ENCODE results near the gene ARHGEF11.

The ARHGEF11 gene

DNA sequence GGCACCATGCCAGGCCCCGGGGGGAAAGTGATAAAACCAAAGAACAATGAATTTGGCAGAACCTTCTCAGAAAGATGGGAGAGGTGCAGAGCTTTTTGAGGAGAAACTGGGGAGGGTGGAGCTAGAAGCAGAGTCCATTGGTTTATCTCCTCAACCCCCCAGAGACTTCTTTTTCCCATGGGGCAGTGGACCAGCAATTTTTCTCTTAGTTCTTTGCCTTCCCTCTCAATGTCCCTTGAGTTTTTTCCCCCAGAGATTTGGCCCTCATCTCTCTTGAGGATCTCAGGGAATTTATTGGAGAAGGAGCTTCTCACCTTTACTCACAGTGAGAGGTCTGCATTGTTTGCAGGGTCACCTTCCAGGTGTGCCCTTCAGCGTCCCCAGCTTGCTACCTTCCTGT, 5.3 kb upstream of the ARHGEF11 start:
- DNase-seq (ENCODE audit: low spot score): no peak

DNA sequence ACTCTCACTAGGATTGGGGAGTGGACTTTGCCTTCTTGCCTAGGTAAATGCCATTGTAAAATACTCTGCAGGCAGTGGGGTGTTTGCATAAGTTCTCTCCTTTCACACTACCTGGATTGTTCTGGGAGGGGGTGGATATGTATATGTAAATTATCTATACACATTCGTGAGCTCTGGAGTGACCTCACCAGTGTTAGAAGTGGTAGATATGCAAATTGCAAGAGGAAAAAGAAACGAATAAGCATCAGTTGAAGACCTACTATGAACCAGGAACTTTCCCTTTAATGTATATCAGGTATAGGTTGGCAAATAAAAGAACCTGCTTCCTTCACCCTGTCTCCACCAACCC, 1.5 kb upstream of the ARHGEF11 start:
- DNase-seq (ENCODE audit: low spot score): no peak

DNA sequence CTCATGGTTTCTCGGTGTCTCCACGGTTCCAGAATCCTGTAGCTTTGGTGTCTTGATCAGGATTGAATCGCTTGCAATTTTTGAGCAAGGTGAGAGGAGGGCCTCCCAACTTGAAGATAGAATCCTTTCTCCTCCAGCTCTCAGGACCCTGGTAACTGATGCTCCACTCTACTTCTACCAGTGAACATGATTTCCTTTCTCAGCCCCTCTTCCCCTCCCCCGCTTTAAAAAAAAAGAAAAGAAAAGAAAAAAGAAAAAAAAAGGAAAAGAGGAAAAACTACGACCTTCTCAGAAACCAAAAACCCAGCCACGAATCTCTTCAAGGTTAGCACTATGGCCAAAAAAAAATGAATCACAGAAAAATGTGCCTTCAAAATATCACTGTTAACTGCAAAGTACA, 1.2 kb downstream of the ARHGEF11 start:
- DNase-seq (ENCODE audit: low spot score): no peak

DNA sequence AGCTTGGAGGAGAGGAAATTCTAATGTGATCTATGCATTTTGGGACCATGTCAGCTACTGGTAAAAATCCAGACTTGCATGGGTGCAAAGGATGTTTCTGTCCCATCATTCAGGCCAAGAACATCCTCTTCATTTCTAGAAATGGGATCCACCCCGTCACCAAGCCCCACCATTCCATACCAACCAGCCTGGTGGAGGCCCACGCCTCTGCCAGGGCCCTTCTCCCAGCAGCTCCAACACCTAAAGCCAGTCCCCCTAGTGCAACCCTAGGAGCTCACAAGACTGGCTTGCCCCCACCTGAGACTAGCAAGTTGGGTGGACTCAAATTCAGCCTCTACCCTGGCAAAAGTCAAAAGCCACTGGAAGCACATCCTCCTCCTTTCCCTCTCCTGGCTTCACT, 1.9 kb downstream of the ARHGEF11 start:
- DNase-seq (ENCODE audit: low spot score): no peak

DNA sequence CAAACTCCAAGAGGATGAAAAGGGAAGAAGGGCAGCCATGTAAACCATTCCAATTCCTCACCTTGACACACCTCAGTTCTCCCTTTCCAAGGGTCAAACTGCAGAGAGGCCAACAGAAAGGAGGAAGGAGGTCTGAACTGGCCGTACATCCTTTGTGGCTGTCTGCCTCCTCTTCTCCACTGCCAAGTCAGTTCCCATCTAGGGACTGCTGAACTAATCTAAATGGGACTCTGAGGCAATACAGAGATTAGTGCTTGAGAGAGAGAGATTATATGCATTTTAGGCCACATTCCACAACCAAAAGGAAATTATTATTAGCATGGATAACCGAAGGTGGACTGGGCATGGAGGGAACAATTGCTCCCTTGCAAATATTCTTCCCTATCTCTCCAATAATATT, 2.7 kb downstream of the ARHGEF11 start:
- no peak for DNase-seq (ENCODE audit: low spot score)

DNA sequence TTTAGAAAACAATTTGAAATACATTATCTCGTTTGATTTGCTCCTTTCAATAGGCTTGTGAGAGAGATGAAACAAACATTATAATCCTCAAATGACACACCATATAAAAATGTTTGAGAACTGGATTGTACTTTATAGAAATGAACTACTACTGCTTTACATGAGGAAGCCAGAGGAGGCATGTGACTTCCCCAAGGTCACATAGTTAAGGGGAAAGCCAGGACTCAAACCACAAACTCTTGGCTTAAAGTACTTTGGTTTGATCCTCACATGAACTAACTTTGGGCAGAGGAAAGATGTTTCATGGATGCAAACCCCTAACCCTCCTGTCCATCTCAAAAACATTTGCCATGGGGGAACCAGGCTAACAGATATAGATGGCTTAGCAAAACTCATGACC, 4.7 kb downstream of the ARHGEF11 start:
- DNase-seq (ENCODE audit: low spot score): no peak

DNA sequence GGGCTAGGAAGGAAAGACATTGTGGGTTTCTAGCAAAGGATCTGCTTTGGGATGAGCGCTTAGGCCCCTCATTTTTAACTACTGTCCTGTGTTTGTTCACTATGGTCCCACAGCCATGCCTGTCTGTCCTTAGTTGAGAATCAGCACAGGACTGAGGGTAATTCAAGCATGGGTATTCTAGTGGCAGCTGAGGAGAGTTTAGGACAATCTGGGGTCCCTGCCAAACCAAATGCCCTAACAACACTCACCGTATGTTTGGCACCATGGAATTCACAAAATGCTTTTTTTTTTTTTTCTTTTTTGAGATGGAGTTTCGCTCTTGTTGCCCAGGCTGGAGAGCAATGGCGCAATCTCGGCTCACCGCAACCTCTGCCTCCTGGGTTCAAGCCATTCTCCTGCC, 10.4 kb downstream of the ARHGEF11 start:
- DNase-seq (ENCODE audit: low spot score): no peak

DNA sequence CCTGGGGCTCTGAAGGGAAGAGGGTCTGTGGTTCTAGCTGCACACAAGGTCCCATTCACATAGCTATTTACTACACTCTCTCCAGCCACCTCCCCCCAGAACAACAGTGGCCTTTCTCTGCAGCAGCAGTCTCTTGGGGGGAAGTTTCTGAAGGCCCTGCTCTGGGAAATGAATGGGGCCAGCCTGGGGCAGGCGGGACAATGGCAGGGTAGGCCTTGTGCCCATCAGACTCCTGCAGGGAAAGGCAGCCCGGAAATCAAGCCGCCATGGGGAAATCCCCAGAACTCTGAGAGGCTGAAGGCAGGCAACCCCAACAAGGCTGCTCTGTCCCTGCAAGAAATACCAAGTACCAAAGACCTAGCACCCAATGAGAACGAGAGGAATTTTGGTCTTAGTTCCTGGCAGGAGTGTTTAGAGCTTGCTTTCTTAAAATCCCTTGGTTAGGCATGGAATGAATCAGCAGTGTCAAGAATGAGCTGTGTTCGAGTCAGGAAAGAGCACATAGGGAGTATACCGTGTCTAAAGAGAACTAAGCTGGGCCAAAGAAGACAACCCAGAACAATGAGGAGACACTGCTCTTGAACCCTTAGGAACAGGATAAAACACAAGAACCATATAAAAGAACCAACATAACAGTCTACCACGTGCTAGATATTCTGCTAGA, 11.3 kb downstream of the ARHGEF11 start:
- DNase-seq (ENCODE audit: low spot score): no peak

DNA sequence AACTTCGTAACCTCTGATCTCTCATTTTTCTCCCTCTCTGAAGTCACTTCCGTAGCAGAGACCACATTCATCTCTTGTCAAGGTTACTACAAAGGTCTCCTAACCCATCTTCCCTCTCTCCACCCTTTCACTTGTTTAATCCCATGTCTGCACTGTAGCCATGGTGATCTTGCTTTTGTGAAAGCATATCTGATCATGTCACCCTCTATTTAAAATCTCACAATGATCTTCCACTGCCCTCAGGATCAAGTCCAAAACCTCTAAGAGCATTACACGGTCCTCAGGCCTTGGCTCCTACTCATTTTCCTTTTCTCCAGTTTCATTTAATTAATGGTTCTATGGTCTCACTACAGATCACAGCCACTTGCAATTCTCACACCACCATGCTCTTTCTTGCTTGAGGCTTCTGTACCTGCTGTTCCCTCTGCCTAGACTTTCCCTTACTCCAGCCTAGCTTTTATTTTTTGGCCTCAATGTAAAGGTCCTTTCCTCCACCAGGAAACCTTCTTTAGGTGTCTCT, 12.1 kb downstream of the ARHGEF11 start:
- DNase-seq (ENCODE audit: low spot score): no peak

DNA sequence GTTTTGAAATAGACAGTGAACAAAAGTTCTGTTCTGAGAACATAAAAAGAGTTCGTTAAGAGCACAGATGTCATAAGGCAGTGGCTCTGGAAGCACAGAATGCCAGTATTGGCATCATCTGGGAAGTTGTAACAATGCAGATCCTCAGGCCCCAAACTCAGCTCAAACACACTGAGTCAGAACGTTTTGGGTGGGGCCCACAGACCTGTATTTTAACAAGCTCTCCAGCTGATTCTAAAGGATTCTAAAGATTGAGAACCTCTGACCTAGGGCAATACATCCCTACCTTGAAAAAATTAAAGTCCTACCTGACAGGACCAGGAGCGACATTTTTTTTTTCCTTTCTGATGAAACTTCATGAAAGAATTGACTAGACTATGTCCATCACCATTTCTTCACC, 13.2 kb downstream of the ARHGEF11 start:
- DNase-seq (ENCODE audit: low spot score): no peak

DNA sequence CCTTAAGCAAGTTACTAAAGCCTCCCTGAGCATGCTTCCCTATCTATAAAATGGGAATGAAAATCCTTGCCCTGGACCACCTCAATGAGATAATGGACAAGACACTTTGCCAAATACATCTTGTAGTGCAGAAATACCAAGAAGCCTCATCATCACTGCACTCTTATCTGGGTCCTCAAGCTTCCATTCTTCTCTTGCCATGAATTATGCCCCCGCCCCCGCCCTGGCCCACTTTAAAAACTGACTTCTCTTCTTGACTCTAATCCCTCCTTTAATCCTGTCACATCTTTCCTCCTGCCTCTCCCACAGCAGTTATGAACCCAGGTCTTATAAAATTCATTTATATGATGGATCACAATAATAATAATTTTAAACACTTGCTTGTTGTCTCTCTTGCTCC, 14.8 kb downstream of the ARHGEF11 start:
- DNase-seq (ENCODE audit: low spot score): no peak

DNA sequence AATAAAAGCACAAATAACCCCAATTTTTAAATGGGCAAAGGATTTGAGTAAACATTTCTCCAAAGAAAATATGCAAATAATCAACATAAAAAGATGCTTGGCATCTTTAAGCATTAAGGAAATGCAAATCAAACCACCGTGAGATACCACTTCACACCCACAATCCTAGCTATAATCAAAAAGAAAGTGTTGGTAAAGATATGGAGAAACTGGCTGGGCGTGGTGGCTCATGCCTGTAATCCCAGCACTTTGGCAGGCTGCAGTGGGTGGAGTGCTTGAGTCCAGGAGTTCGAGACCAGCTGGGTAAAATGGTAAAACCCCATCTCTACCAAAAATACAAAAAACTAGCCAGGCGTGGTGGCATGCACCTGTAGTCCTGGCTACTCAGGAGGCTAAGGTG, 16.9 kb downstream of the ARHGEF11 start:
- DNase-seq (ENCODE audit: low spot score): no peak

DNA sequence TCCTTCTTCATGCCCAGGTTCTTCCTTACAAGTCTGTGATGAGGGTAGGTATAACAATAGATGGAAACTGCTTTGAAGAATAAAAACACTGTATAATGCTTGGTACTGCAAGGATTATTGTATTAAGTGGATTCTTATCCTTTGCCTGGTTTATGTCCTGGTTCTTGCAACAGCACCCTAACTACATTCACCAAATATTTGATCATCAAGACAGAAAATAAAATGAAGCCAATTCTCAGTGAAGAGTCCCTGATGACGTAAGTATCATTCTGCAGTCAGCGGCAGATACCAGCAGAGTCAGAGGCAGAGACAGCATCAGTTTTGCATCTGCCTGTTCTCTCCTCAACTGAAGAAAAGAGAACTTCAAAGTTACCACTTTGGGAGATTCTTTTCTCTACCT, 19.7 kb downstream of the ARHGEF11 start:
- peak; percentile 78 for DNase-seq (ENCODE audit: low spot score)

DNA sequence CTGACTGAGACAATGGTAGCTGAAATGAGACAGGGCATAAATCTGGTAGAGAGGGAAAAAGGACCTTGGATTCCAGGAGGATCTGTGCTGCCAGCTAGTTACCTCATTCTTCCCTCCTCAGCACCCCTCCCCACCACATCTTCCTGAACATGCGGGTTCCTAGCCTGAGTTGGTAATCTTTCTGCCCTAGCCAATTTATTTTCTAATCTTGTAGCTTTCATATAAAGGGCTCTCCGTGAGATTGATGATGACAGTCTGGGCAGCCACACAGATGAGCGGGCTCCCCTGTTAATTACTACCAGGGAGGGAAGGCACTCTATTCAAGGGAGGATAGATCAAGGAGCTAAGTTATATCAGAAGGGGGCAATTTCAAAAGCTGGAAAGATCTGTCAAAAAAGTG, 20.2 kb downstream of the ARHGEF11 start:
- no peak for DNase-seq (ENCODE audit: low spot score)

DNA sequence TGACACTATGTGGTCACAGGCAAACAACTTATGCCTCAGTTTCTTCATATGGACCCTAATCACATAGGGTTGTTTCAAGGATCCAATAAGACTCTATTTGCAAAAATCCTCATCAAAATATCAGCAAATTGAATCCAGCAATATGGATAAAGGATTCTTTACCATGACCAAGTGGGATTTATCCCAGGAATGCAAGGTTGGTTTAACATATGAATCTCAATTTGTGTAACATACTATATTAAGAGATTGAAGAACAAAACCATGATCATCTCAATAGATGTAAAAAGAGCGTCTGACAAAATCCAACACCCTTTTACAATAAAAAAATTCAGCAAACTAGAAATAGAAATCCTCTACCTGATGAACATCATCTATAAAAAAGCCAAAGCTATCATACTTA, 23.9 kb downstream of the ARHGEF11 start:
- no peak for DNase-seq (ENCODE audit: low spot score)

DNA sequence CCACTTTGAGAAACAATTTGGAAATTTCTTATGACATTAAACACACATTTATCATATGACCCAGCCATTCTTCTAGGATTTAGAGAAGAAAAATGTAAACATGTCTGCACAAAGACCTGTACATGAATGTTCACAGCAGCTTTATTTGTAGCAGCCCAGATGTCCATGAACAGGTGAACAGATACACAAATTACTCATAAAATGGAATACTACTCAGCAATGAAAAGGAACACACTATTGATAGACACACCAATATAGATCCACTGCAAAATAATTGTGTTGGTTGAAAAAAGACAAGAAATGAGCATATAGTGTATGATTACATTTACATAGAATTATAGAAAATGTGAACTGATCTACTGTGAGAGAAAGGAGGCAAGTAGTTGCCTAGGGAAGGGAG, 26.1 kb downstream of the ARHGEF11 start:
- no peak for DNase-seq (ENCODE audit: low spot score)

DNA sequence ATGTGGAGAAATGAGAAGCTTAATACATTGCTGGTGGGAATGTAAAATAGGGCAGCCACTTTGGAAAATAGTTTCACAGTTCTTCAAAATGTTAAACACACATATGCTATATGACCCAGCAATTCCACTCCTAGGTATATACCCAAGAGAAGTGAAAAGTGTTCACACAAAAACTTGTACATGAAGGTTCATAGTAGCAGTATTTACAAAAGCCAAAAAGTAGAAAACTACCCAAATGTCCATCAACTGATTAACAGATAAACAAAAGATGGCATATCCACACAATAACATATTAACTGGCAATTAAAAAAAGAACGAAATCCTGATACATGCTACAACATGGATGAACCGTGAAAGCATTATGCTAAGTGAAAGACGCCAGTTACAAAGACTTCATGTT, 33.7 kb downstream of the ARHGEF11 start:
- no peak for DNase-seq (ENCODE audit: low spot score)

DNA sequence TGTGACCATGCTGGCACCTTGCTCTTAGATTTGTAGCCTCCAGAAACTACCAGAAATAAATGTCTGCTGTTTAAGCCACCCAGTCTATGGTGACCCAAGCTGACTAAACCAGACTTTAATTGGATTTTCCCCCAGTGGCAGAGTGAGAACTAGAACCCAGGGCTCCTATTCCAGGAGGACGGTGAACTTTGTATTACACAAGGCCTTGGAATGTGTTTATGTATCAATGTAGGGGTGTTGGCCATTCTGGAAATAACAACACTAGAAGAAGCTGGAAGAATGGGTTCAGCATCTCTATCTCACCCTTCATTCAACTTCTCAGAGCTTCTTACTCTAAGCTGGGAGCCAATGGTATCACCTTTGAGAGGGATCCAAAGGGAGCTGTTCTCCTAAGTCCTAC, 37.0 kb downstream of the ARHGEF11 start:
- DNase-seq (ENCODE audit: low spot score): no peak

DNA sequence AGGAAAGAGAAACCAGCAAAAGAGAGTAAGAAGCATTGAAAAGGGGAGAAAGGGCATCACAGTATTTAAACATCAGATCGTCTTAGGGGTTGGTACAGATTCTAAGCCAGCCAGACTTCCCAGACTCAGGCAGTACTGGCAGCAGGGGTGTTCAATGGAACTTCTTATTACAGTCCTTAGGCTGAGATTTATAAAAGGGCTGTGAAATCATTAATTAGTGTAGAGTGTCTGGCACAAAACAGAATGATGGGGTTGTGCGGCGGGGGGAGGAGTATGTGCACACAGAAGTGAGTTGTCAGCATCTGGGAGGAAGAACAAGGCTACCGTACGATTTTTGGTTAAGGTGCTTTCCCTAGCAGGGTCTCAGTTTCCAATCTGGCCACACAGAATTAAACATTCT, 38.2 kb downstream of the ARHGEF11 start:
- no peak for DNase-seq (ENCODE audit: low spot score)

DNA sequence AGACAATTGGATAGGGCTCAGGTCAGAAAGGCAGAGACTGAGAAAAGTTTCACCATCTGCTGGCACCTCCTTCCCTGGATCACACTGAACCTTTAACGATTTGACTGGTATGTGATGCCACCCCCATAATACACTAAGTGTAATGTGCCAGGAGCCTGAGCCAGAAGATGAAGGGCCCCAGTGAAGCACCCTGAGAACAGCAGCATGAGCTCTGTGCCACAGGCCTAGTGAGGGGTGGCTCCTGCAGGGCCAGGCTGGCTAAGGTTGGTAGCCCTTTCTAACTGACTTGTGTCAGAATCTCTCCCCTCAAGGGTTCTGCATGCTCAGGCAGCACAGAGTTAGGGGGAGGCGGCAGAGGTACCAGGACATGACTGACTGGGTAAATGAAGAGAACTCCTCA, 38.9 kb downstream of the ARHGEF11 start:
- no peak for DNase-seq (ENCODE audit: low spot score)

DNA sequence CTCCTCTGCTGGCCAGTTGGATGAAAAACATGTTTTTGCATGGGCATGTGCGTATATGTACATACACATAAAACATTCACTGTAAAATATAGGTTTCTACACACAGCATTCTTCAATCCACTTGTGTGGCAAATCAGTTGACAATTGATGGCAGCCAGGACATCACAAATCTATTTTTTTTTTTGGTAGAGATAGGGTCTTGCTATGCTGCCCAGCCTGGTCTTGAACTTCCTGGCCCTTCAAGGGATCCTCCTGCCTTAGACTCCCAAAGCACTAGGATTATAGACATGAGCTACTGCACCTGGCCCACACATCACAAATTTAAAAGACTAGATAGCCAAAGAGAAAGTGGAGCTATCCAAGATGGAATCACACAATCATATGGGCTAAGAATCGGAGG, 39.6 kb downstream of the ARHGEF11 start:
- DNase-seq (ENCODE audit: low spot score): no peak

DNA sequence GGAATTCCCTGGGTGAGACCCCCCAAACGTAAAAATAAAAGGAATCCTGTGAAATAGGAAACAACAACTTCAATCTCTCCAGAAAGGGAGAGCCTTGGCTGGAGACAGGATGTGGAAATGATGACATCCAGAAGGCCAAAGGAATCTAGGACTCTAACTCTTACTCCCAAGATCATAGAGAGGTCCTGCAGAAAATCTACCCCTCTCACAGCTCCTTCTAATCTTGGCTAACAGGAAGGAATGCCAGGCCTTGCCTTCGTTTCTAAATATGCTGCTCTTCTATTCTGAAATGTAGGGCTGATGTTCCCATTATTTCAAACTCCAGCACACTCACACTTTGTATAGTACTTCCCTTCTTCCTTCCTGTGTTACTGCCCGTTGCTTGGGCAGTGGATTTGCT, 40.7 kb downstream of the ARHGEF11 start:
- DNase-seq (ENCODE audit: low spot score): peak; percentile 36

DNA sequence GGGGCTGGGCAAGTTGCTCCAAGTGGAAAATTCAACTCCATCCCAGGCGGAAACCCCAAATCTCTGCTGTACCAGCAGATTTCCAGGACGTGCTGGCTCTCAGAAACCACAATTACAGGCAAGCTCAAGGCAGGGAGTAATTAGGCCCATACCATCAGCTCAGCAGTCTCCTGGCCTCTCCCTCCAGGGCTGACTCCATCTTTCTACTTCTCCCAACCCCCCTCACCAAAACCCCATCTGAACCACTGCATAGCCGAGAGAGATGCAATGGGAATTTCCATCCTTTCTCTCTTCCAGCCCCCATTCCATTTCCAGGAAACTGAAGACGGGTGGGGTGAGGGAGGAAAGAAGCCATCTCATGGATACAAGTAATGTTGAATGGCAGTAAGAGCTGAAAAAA, 41.2 kb downstream of the ARHGEF11 start:
- no peak for DNase-seq (ENCODE audit: low spot score)

DNA sequence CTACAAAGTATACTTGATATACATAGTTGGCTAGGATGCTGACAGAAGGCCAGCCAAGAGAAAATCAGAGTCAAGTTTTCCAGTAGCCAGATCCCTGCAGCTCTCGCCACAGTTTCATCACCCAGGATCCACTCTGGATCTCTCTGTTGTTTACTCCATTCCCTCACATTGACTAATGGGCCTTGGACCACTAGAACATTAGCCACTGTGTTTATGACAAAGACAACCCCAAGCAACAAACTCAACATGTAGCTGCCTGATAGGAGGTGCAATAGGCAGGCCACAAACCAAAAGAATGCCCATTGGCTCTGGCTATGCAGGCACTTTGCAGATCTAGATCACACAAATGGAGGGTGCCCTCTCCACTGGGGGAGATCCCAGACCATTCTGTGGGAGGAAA, 44.2 kb downstream of the ARHGEF11 start:
- DNase-seq (ENCODE audit: low spot score): no peak

DNA sequence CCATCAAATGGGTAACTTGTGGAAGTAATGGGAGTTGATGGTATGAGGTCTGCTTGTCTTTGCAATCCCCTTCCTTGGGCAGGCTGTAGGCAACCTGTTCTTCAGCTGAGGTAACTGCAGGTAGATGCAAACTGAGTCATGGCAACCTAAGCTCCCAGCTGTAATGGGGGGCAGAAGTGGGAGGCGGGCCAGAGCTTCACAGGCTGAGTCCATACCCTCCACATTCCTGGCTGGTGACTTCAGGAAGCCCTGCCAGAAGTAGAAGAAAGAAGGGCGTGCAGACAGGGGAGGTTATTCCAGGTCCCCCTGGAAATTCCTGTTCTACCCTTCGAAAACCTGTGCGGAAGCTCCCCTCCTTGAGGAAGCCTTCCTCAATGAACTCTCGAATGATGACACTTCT, 44.9 kb downstream of the ARHGEF11 start:
- no peak for DNase-seq (ENCODE audit: low spot score)
